MV-4-11 (cell line): ENCODE results near the gene FAM107B.
"Not testable (repeated sequence)": the region's sequence is repeated elsewhere in the genome, so short reads cannot be mapped to it uniquely, and the experiment has no call there.

ENCODE experiments used
- DNase-seq: peaks from one replicate; lab custom pipeline; 2025; lab: John Stamatoyannopoulos, UW

The FAM107B gene

GRCh38 chr10:14774797-14775196, at the start of gene FAM107B:
FAM107B (minus strand) TSS chr10:14774897; CDS start chr10:14774663, 234 bp downstream.
- DNase-seq, result no peak

- DNase-seq, result no peak
Observed at GRCh38 chr10:14823966-14824365, 49.3 kb upstream of the FAM107B start.

GRCh38 chr10:14822879-14823755, 48.4 kb upstream of the FAM107B start:
- peak; percentile 59 for DNase-seq

- no peak for DNase-seq
Observed at GRCh38 chr10:14821635-14822375, 47.1 kb upstream of the FAM107B start.

- DNase-seq, result peak; percentile 49
Observed at GRCh38 chr10:14820775-14821154, 46.1 kb upstream of the FAM107B start.

GRCh38 chr10:14820010-14820774, 45.5 kb upstream of the FAM107B start:
- no peak for DNase-seq

- not testable (repeated sequence) for DNase-seq
Observed at GRCh38 chr10:14816717-14817116, 42.0 kb upstream of the FAM107B start.

- peak; percentile 68 for DNase-seq
Observed at GRCh38 chr10:14815681-14816080, 41.0 kb upstream of the FAM107B start.

- no peak for DNase-seq
Observed at GRCh38 chr10:14812271-14812670, 37.6 kb upstream of the FAM107B start.

GRCh38 chr10:14810969-14811953, 36.6 kb upstream of the FAM107B start:
- DNase-seq, result no peak

GRCh38 chr10:14806318-14806717, 31.6 kb upstream of the FAM107B start:
- DNase-seq, result no peak

GRCh38 chr10:14803827-14804226, 29.1 kb upstream of the FAM107B start:
- DNase-seq, result no peak

- no peak for DNase-seq
Observed at GRCh38 chr10:14801723-14802122, 27.0 kb upstream of the FAM107B start.

- DNase-seq, result peak; percentile 1
Observed at GRCh38 chr10:14800397-14800796, 25.7 kb upstream of the FAM107B start.

- DNase-seq, result no peak
Observed at GRCh38 chr10:14798636-14799035, 23.9 kb upstream of the FAM107B start.

GRCh38 chr10:14787938-14788337, 13.2 kb upstream of the FAM107B start:
- DNase-seq, result no peak

GRCh38 chr10:14784459-14785055, 9.9 kb upstream of the FAM107B start:
- no peak for DNase-seq

GRCh38 chr10:14782691-14783363, 8.1 kb upstream of the FAM107B start:
- DNase-seq, result no peak

GRCh38 chr10:14781763-14782162, 7.1 kb upstream of the FAM107B start:
- DNase-seq, result no peak

- DNase-seq, result no peak
Observed at GRCh38 chr10:14779001-14779651, 4.4 kb upstream of the FAM107B start.
